ENCODE measurements around the gene KRTAP25-1.

Gene KRTAP25-1

GRCh38 chr21:30289215-30289614 is at the start of gene KRTAP25-1:
TSS of gene KRTAP25-1 (minus strand) at chr21:30289514. CDS start at chr21:30289490, 24 bp downstream.
- DNase-seq (ENCODE audit: low read depth) = no peak

- DNase-seq (ENCODE audit: low read depth) = no peak
These were observed 49.4 kb upstream of the KRTAP25-1 start for GRCh38 chr21:30338717-30339116.

- DNase-seq (ENCODE audit: low read depth) = no peak
These were observed 48.5 kb upstream of the KRTAP25-1 start for GRCh38 chr21:30337772-30338171.

GRCh38 chr21:30337276-30337744 is 48.0 kb upstream of the KRTAP25-1 start, which contains the start of gene KRTAP27-1:
TSS of gene KRTAP27-1 (minus strand) at chr21:30337694. CDS start at chr21:30337668, 26 bp downstream.
- no peak for DNase-seq (ENCODE audit: low read depth)

- peak; percentile 45 for DNase-seq (ENCODE audit: low read depth)
These were observed 47.3 kb upstream of the KRTAP25-1 start for GRCh38 chr21:30336596-30336995.

GRCh38 chr21:30333736-30334135 is 44.4 kb upstream of the KRTAP25-1 start:
- DNase-seq (ENCODE audit: low read depth) = no peak

GRCh38 chr21:30332681-30333080 is 43.4 kb upstream of the KRTAP25-1 start:
- no peak for DNase-seq (ENCODE audit: low read depth)

- peak; percentile 28 for DNase-seq (ENCODE audit: low read depth)
These were observed 40.0 kb upstream of the KRTAP25-1 start for GRCh38 chr21:30329203-30329875.

GRCh38 chr21:30326390-30326789 is 37.1 kb upstream of the KRTAP25-1 start:
- no peak for DNase-seq (ENCODE audit: low read depth)

- DNase-seq (ENCODE audit: low read depth) = no peak
These were observed 30.9 kb upstream of the KRTAP25-1 start, which contains the start of gene KRTAP26-1 for GRCh38 chr21:30320215-30320614. TSS of gene KRTAP26-1 (minus strand) at chr21:30320315. CDS start at chr21:30320035, 280 bp downstream.

- DNase-seq (ENCODE audit: low read depth) = no peak
These were observed 26.4 kb upstream of the KRTAP25-1 start for GRCh38 chr21:30315701-30316100.

- DNase-seq (ENCODE audit: low read depth) = no peak
These were observed 17.6 kb upstream of the KRTAP25-1 start for GRCh38 chr21:30306884-30307283.

- DNase-seq (ENCODE audit: low read depth) = no peak
These were observed 15.8 kb upstream of the KRTAP25-1 start for GRCh38 chr21:30305136-30305535.

GRCh38 chr21:30282850-30283249 is 6.5 kb downstream of the KRTAP25-1 start, which contains the start of gene KRTAP24-1:
TSS of gene KRTAP24-1 (minus strand) at chr21:30282950. CDS start at chr21:30282932, 18 bp downstream.
- no peak for DNase-seq (ENCODE audit: low read depth)

GRCh38 chr21:30271611-30272010 is 17.7 kb downstream of the KRTAP25-1 start:
- no peak for DNase-seq (ENCODE audit: low read depth)

- DNase-seq (ENCODE audit: low read depth) = peak; percentile 13
These were observed 18.2 kb downstream of the KRTAP25-1 start for GRCh38 chr21:30271156-30271555.

GRCh38 chr21:30269803-30270530 is 19.3 kb downstream of the KRTAP25-1 start:
- DNase-seq (ENCODE audit: low read depth) = no peak

GRCh38 chr21:30268608-30269197 is 20.6 kb downstream of the KRTAP25-1 start:
- DNase-seq (ENCODE audit: low read depth) = no peak

- peak; percentile 9 for DNase-seq (ENCODE audit: low read depth)
These were observed 31.5 kb downstream of the KRTAP25-1 start for GRCh38 chr21:30257773-30258172.

- no peak for DNase-seq (ENCODE audit: low read depth)
These were observed 33.2 kb downstream of the KRTAP25-1 start for GRCh38 chr21:30256100-30256499.

GRCh38 chr21:30255679-30256078 is 33.6 kb downstream of the KRTAP25-1 start:
- no peak for DNase-seq (ENCODE audit: low read depth)

GRCh38 chr21:30251781-30252180 is 37.5 kb downstream of the KRTAP25-1 start:
- no peak for DNase-seq (ENCODE audit: low read depth)

- no peak for DNase-seq (ENCODE audit: low read depth)
These were observed 39.4 kb downstream of the KRTAP25-1 start for GRCh38 chr21:30249936-30250335.

Measured in stromal cell of bone marrow (primary cell).